Measurements from ENCODE around the gene BCAR1. TPM values are rescaled to one million over a fixed set of nuclear protein-coding genes. Genes with fewer than 3 reads are reported as not detected.

BCAR1 gene
- total and polyA plus RNA-seq, 9 donors: 2.4 to 90.2 (median 46.6) TPM

DNA sequence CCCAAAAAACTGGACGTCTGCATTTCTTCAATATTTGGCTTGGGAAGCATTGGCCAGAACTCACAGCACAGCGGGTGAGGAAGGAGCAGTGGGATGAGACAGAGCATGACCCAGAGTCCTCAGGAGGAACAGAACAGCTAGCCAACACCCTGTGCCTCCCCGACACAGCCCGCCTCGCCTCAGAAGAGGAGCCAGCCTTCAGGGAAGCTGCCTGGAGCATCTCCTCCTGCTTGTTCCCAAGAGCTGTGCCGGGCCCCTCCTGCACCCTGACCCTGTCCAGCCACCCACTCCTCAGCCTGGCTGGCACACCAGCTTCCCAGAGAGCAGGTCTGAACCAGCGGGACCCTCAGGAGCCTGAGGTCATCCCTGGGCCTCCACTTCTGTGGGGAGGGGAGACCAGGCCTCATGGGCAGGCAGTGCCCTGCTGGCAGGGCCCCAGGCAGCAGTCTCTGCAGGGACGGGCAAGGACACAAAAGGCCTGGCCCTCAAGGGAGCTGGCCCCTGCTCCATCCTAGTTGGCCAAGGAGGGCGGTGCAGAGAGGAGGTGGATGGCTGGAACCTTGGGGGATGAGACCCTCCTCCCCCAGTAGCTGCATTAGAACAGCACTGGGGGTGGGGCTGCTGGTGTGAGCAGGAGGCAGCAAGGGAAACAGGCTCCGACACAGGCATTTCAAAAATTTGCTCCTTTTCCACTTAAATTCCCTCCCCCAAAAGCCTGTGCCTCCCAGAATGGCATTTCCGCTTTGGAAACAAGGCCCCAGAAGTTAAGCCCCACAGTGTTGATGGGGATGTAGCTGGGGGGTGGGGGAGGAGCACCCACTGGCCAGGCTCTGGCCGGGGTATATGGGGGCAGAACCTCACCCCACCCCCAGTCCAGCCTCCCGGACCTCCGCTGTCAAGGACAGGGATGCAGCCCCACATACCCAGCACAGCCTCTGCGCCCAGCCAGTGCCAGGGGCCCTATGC lies 1.8 kb upstream of the BCAR1 start:
- TF ChIP-seq, protein P1, sequence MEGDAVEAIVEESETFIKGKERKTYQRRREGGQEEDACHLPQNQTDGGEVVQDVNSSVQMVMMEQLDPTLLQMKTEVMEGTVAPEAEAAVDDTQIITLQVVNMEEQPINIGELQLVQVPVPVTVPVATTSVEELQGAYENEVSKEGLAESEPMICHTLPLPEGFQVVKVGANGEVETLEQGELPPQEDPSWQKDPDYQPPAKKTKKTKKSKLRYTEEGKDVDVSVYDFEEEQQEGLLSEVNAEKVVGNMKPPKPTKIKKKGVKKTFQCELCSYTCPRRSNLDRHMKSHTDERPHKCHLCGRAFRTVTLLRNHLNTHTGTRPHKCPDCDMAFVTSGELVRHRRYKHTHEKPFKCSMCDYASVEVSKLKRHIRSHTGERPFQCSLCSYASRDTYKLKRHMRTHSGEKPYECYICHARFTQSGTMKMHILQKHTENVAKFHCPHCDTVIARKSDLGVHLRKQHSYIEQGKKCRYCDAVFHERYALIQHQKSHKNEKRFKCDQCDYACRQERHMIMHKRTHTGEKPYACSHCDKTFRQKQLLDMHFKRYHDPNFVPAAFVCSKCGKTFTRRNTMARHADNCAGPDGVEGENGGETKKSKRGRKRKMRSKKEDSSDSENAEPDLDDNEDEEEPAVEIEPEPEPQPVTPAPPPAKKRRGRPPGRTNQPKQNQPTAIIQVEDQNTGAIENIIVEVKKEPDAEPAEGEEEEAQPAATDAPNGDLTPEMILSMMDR (IDR thresholded peaks at IDR 0.05): no peak
- no peak for TF ChIP-seq EP300 (IDR thresholded peaks at IDR 0.05)
- no peak for TF ChIP-seq POLR2A (IDR thresholded peaks at IDR 0.05)
- H3K4me3 ChIP-seq: no peak overlapping the region
- DNase-seq: peak; percentile 41 to 78 (median 64)
- peaks cover 49% of the 10 kb centered on the region for H3K4me1 ChIP-seq (ENCODE audit: insufficient read depth)
- 12 to 26% (median 12%) methylated on average over 13 to 15 of the region's 15 CpGs for WGBS, 3 donors
- no peaks in the 10 kb centered on the region for H3K27me3 ChIP-seq
- no peaks in the 10 kb centered on the region for H3K9me3 ChIP-seq
- no peaks in the 10 kb centered on the region for H3K36me3 ChIP-seq
- intact Hi-C loops (cut with DNase I): no loop called here
- peak overlapping the region in 1 of 2 donors; percentile 45 for H3K27ac ChIP-seq

DNA sequence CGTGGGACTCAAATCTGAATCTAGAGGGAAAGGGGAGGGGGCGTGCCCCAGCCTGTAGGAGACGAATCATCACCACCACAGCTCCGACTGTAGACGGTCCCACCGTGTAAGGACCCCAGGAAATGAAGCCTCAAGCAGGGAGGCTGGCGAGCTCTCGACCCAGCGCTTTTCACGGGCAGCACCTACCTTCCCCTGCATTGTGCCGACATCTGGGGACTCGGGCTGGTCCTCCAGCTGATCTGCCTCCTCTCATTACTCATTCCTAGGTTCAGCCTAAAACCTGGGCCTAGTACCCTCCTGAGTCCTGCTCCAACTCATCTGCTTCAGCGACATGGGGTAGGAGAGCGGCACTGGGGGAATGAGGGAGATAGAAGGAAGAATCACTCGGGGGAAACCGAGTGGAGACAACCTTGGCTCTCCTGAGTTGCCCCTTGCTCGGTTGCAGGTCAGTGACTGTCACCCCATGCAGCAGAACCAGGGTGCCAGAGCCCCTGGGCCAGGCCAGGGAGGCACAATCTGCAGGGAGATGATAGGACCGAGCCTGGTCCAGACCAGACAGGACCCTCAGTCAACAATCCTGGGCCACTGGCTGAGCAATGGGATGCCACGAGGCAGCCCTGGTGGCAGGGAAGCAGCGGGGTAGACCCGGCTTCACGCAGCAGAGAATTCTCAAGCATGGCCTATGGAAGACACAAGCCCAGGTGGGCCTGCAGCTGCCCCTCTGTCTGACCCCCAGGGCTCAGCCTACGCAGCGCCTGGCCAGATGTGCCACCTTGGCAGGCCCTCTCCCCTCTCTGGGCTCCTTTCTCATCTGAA lies 833 bp upstream of the BCAR1 start:
- DNase-seq: peak in 4 of 5 donors; percentile 20 to 52 (median 38)
- Histone ChIP-seq H3K4me1 (ENCODE audit: insufficient read depth) (peaks cover 45% of the 10 kb centered on the region), H3K27ac (peak overlapping the region; percentile 45), H3K36me3 (no peaks in the 10 kb centered on the region), H3K27me3 (no peaks in the 10 kb centered on the region), H3K4me3 (peak overlapping the region; percentile 68), H3K9me3 (no peaks in the 10 kb centered on the region)
- TF ChIP-seq EP300 (IDR thresholded peaks at IDR 0.05) (no peak), POLR2A (IDR thresholded peaks at IDR 0.05) (no peak)
- TF ChIP-seq, protein P1 (IDR thresholded peaks at IDR 0.05): no peak
- intact Hi-C loops (cut with DNase I): no loop called here
- 50 to 56% (median 56%) methylated on average over 24 of the region's 24 CpGs for WGBS, 3 donors

DNA sequence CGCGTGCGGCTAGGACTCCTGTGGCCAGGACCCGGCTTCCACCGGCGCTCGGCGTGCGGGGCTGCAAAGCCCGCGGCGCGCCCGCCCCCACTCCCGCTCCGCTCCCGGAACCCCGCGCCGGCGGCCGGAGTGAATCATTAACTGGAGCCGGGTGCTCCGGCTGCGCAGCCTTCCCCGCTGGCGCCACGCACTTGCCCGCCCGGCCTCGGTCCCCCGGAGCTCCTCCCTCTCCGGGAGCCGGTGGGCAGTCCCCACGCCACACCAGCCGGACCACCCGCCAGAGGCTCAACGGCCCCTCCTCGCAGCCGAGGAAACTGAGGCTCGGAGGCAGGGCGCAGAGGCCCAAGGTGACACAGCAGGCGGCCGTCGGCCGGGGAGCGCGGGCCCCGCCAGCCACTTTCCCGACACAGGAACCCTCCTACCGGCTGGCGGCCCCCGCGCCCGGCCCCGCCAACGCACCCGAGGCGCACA lies 580 bp downstream of the BCAR1 start:
- no peaks in the 10 kb centered on the region for H3K27me3 ChIP-seq
- 0 to 1% (median 0%) methylated on average over 7 to 59 of the region's 59 CpGs for WGBS, 3 donors
- no peaks in the 10 kb centered on the region for H3K9me3 ChIP-seq
- H3K36me3 ChIP-seq: no peaks in the 10 kb centered on the region
- intact Hi-C loops (cut with DNase I): no loop called here
- DNase-seq: peak in 4 of 5 donors; percentile 30 to 62 (median 57)
- peak overlapping the region; percentile 68 for H3K4me3 ChIP-seq
- peak overlapping the region; percentile 34 to 53 for H3K27ac ChIP-seq
- TF ChIP-seq POLR2A (IDR thresholded peaks at IDR 0.05) (no peak), EP300 (IDR thresholded peaks at IDR 0.05) (no peak)
- TF ChIP-seq, protein P1 (IDR thresholded peaks at IDR 0.05): no peak
- H3K4me1 ChIP-seq (ENCODE audit: insufficient read depth): peaks cover 41% of the 10 kb centered on the region

DNA sequence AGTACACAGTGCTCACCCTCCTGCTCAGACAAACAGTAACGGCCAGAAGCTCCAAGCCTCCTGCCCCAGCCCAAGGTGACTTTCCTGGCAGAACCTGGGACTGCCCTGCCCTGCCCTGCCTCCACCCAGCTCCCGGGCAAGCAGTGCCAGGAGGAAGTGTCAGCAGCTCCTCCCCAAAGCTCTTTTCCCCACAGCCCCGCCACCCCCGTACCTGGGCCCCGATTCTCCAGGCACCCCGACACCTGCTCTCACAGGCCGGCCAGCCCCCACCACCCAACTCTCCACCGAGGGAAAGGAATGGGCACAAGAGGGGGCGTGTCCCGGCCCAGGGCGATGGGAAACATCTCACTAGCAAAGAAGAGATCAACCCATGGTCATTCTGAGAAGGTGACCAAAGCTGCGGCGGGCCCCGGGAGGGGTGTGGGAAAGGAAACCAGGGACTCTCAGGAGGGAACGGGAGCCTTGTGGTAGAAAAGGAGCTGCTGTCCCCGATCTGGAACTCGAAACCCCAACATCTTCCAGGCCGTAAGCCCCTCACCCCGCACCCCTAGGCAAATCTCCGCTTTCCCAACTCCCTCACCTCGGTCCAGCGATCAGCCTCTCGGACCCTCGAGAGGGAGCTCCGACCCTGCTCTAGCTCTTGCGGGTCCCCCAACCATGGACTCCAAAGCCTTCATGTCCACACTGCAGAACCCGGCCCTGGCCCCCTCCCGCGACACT lies 1.2 kb downstream of the BCAR1 start:
- H3K36me3 ChIP-seq: no peaks in the 10 kb centered on the region
- 7% methylated on average over 29 of the region's 29 CpGs for WGBS, 3 donors
- peak in 4 of 5 donors; percentile 20 to 52 (median 45) for DNase-seq
- H3K4me3 ChIP-seq: peak overlapping the region; percentile 68
- H3K4me1 ChIP-seq (ENCODE audit: insufficient read depth): peaks cover 42% of the 10 kb centered on the region
- no peak for TF ChIP-seq EP300 (IDR thresholded peaks at IDR 0.05)
- no peaks in the 10 kb centered on the region for H3K27me3 ChIP-seq
- intact Hi-C loops (cut with DNase I): no loop called here
- H3K27ac ChIP-seq: peak overlapping the region; percentile 34 to 53
- H3K9me3 ChIP-seq: no peaks in the 10 kb centered on the region
